Endothelial cell of umbilical vein (primary cell): Measurements from ENCODE around the gene RAI2.

Experiments
- CTCF ChIP-seq, 2 donors: IDR thresholded peaks; 1 replicate in 1 of 2; 2 replicates in 1 of 2; pipeline ENCODE4 v1.5.1; 2011; ENCODE audit warnings: low read length in 2 of 2, mild to moderate bottlenecking in 2 of 2, moderate library complexity in 2 of 2, control low read depth in 1 of 2, inconsistent platforms in 1 of 2, low read depth in 1 of 2; ENCODE audit not compliant: insufficient read depth in 1 of 2; ENCODE audit errors: extremely low read depth in 1 of 2
- POLR2AphosphoS5 ChIP-seq: IDR thresholded peaks from 2 replicates; pipeline ENCODE4 v1.6.1; 2012; ENCODE audit warnings: low read depth, mild to moderate bottlenecking, control low read depth, low read length, moderate library complexity; ENCODE audit not compliant: insufficient read depth
- TF ChIP-seq, protein P1 (sequence below): IDR thresholded peaks from 2 replicates; pipeline ENCODE4 v1.6.1; 2011; ENCODE audit not compliant: insufficient read depth, insufficient read length

GRCh38 chrX:17768997-17769396 lies 92.1 kb downstream of the RAI2 start:
- TF ChIP-seq CTCF (IDR thresholded peaks at IDR 0.05; ENCODE audit: extremely low read depth in 1 of 2, insufficient read depth in 1 of 2, low read depth in 1 of 2, low read length in 2 of 2) = no peak
- no peak for TF ChIP-seq POLR2AphosphoS5
- TF ChIP-seq, protein P1, sequence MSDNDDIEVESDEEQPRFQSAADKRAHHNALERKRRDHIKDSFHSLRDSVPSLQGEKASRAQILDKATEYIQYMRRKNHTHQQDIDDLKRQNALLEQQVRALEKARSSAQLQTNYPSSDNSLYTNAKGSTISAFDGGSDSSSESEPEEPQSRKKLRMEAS = no peak
